Effector memory CD4-positive, alpha-beta T cell (primary cell): ENCODE data around the gene STK25.

Experiments
- DNase-seq, 3 donors: peaks; one replicate each; pipeline ENCODE4 v3.0.0-alpha.2; 2020
- H3K27ac ChIP-seq: 2 replicates; pipeline ENCODE4 v1.7.0; 2013; ENCODE audit warnings: mild to moderate bottlenecking, low read length, moderate library complexity; ENCODE audit not compliant: insufficient read depth, poor library complexity, severe bottlenecking
- H3K27me3 ChIP-seq: replicated peaks from 2 replicates; pipeline ENCODE4 v1.7.0; 2013; ENCODE audit warnings: mild to moderate bottlenecking, low read length; ENCODE audit not compliant: insufficient read depth, control insufficient read depth, poor library complexity, severe bottlenecking
- H3K36me3 ChIP-seq: 2 replicates; pipeline ENCODE4 v1.7.0; 2013; ENCODE audit warnings: mild to moderate bottlenecking, low read length, moderate library complexity; ENCODE audit not compliant: control insufficient read depth, insufficient read depth
- H3K4me1 ChIP-seq: 2 replicates; pipeline ENCODE4 v1.7.0; 2013; ENCODE audit warnings: low read length, mild to moderate bottlenecking; ENCODE audit not compliant: control insufficient read depth, insufficient read depth, poor library complexity, severe bottlenecking
- H3K4me3 ChIP-seq: 2 replicates; pipeline ENCODE4 v1.7.0; 2013; ENCODE audit warnings: low read length, low read depth, mild to moderate bottlenecking; ENCODE audit not compliant: insufficient read depth, poor library complexity, severe bottlenecking
- H3K9me3 ChIP-seq: 2 replicates; pipeline ENCODE4 v1.7.0; 2013; ENCODE audit warnings: mild to moderate bottlenecking, low read length, moderate library complexity; ENCODE audit not compliant: control insufficient read depth
- total RNA-seq, 3 donors: gene quantifications; one replicate each; lab custom pipeline; 2026; lab: John Stamatoyannopoulos, UW

The STK25 gene
- 76.0 to 91.3 (median 90.8) reads per million in 3 donors for total RNA-seq

GRCh38 chr2:241508240-241509154, at the start of gene STK25:
TSS of gene STK25 (minus strand) at chr2:241508584. CDS start at chr2:241508035, 549 bp downstream.
- Histone ChIP-seq H3K4me1 (peaks cover 18% of the 10 kb centered on the region), H3K36me3 (no peaks in the 10 kb centered on the region), H3K27ac (peak within 1 kb of the TSS; percentile 83), H3K4me3 (peak within 1 kb of the TSS; percentile 74), H3K9me3 (no peaks in the 10 kb centered on the region), H3K27me3 (no peaks in the 10 kb centered on the region)
- DNase-seq: peak; percentile 89 to 96 (median 93)

GRCh38 chr2:241556746-241557145, 48.4 kb upstream of the STK25 start:
- no peak overlapping the region for H3K4me3 ChIP-seq
- DNase-seq: no peak
- H3K4me1 ChIP-seq: peaks cover 6% of the 10 kb centered on the region
- no peaks in the 10 kb centered on the region for H3K9me3 ChIP-seq
- no peaks in the 10 kb centered on the region for H3K36me3 ChIP-seq
- peaks cover 16% of the 10 kb centered on the region for H3K27me3 ChIP-seq
- no peak overlapping the region for H3K27ac ChIP-seq

GRCh38 chr2:241555711-241556110, 47.3 kb upstream of the STK25 start:
- Histone ChIP-seq H3K36me3 (no peaks in the 10 kb centered on the region), H3K27me3 (peaks cover 16% of the 10 kb centered on the region), H3K27ac (no peak overlapping the region), H3K4me1 (peaks cover 6% of the 10 kb centered on the region), H3K4me3 (no peak overlapping the region), H3K9me3 (no peaks in the 10 kb centered on the region)
- DNase-seq: no peak

GRCh38 chr2:241554610-241555322, 46.4 kb upstream of the STK25 start:
- Histone ChIP-seq H3K36me3 (no peaks in the 10 kb centered on the region), H3K4me3 (no peak overlapping the region), H3K9me3 (no peaks in the 10 kb centered on the region), H3K27me3 (peaks cover 11% of the 10 kb centered on the region), H3K27ac (no peak overlapping the region), H3K4me1 (peaks cover 5% of the 10 kb centered on the region)
- no peak for DNase-seq

GRCh38 chr2:241553981-241554380, 45.6 kb upstream of the STK25 start:
- no peaks in the 10 kb centered on the region for H3K36me3 ChIP-seq
- H3K4me1 ChIP-seq: no peaks in the 10 kb centered on the region
- DNase-seq: no peak
- H3K9me3 ChIP-seq: no peaks in the 10 kb centered on the region
- no peak overlapping the region for H3K27ac ChIP-seq
- H3K27me3 ChIP-seq: peaks cover 6% of the 10 kb centered on the region
- no peak overlapping the region for H3K4me3 ChIP-seq

- Histone ChIP-seq H3K9me3 (no peaks in the 10 kb centered on the region), H3K27me3 (peaks cover 4% of the 10 kb centered on the region), H3K4me3 (no peak overlapping the region), H3K27ac (no peak overlapping the region), H3K36me3 (no peaks in the 10 kb centered on the region), H3K4me1 (no peaks in the 10 kb centered on the region)
- DNase-seq: no peak
These were observed 45.1 kb upstream of the STK25 start for GRCh38 chr2:241553512-241553830.

- no peak for DNase-seq
- H3K36me3 ChIP-seq: no peaks in the 10 kb centered on the region
- H3K9me3 ChIP-seq: no peaks in the 10 kb centered on the region
- no peaks in the 10 kb centered on the region for H3K4me1 ChIP-seq
- no peak overlapping the region for H3K4me3 ChIP-seq
- H3K27ac ChIP-seq: no peak overlapping the region
- H3K27me3 ChIP-seq: no peaks in the 10 kb centered on the region
These were observed 43.8 kb upstream of the STK25 start for GRCh38 chr2:241551998-241552737.

GRCh38 chr2:241551599-241551997, 43.2 kb upstream of the STK25 start:
- H3K9me3 ChIP-seq: no peaks in the 10 kb centered on the region
- H3K27me3 ChIP-seq: peaks cover 3% of the 10 kb centered on the region
- no peak for DNase-seq
- no peak overlapping the region for H3K27ac ChIP-seq
- no peaks in the 10 kb centered on the region for H3K4me1 ChIP-seq
- H3K4me3 ChIP-seq: no peak overlapping the region
- no peaks in the 10 kb centered on the region for H3K36me3 ChIP-seq

GRCh38 chr2:241550616-241551580, 42.5 kb upstream of the STK25 start:
- no peak overlapping the region for H3K27ac ChIP-seq
- H3K9me3 ChIP-seq: no peaks in the 10 kb centered on the region
- no peaks in the 10 kb centered on the region for H3K36me3 ChIP-seq
- no peak for DNase-seq
- H3K4me1 ChIP-seq: no peaks in the 10 kb centered on the region
- no peak overlapping the region for H3K4me3 ChIP-seq
- peaks cover 3% of the 10 kb centered on the region for H3K27me3 ChIP-seq
